GM12864 (cell line): ENCODE measurements around the gene MKRN2.

Source experiments
- DNase-seq: peaks from one replicate; pipeline ENCODE4 v3.0.0-alpha.2; 2011; ENCODE audit warnings: low read depth
- H3K4me3 ChIP-seq: 2 replicates; pipeline ENCODE4 v1.5.1; 2011; ENCODE audit warnings: mild to moderate bottlenecking, low read depth, low read length, control low read depth
- CTCF ChIP-seq: IDR thresholded peaks from 2 replicates; pipeline ENCODE4 v1.5.1; 2011; ENCODE audit warnings: low read depth, mild to moderate bottlenecking, moderate library complexity, low read length, control low read depth, inconsistent platforms; ENCODE audit errors: missing control alignments

MKRN2 gene

GRCh38 chr3:12556314-12556689, 585 bp upstream of the MKRN2 start:
- no peak for DNase-seq
- peak overlapping the region; percentile 97 for H3K4me3 ChIP-seq
- TF ChIP-seq CTCF = no peak

GRCh38 chr3:12557473-12558100, 700 bp downstream of the MKRN2 start:
- TF ChIP-seq CTCF = no peak

GRCh38 chr3:12558706-12559105, 1.8 kb downstream of the MKRN2 start:
- no peak for TF ChIP-seq CTCF
- DNase-seq = no peak

More at GRCh38 chr3:12557473-12558100, 700 bp downstream of the MKRN2 start:
- peak overlapping the region; percentile 97 for H3K4me3 ChIP-seq
- no peak for DNase-seq

GRCh38 chr3:12559520-12559919, 2.6 kb downstream of the MKRN2 start:
- no peak for TF ChIP-seq CTCF
- no peak for DNase-seq
- no peak overlapping the region for H3K4me3 ChIP-seq

More at GRCh38 chr3:12558706-12559105, 1.8 kb downstream of the MKRN2 start:
- no peak overlapping the region; the same call in 1 of the 2 replicates for H3K4me3 ChIP-seq

GRCh38 chr3:12560505-12561190, 3.8 kb downstream of the MKRN2 start:
- H3K4me3 ChIP-seq = no peak overlapping the region
- no peak for DNase-seq
- no peak for TF ChIP-seq CTCF

GRCh38 chr3:12561397-12561796, 4.5 kb downstream of the MKRN2 start:
- TF ChIP-seq CTCF = no peak
- H3K4me3 ChIP-seq = no peak overlapping the region
- DNase-seq = no peak

GRCh38 chr3:12562451-12562850, 5.6 kb downstream of the MKRN2 start:
- H3K4me3 ChIP-seq = no peak overlapping the region
- TF ChIP-seq CTCF = no peak
- DNase-seq = no peak
